Measurements from ENCODE around the gene SSTR1.

- TF ChIP-seq CTCF (IDR thresholded peaks at IDR 0.05) (no peak), POLR2A (IDR thresholded peaks at IDR 0.05) (no peak)
Observed at GRCh38 chr14:38201137-38201828, 6.4 kb upstream of the SSTR1 start.
